GM21367 (cell line): ENCODE measurements around the gene TMEM247.

Experiments
- ATAC-seq: cut with Tn5 transposase; IDR thresholded peaks from one replicate; pipeline ENCODE4 v1.9.1; 2021; ENCODE audit not compliant: unreplicated experiment

TMEM247 gene

GRCh38 chr2:46488389-46488788 is 9.0 kb downstream of the TMEM247 start:
- no peak for ATAC-seq

DNA sequence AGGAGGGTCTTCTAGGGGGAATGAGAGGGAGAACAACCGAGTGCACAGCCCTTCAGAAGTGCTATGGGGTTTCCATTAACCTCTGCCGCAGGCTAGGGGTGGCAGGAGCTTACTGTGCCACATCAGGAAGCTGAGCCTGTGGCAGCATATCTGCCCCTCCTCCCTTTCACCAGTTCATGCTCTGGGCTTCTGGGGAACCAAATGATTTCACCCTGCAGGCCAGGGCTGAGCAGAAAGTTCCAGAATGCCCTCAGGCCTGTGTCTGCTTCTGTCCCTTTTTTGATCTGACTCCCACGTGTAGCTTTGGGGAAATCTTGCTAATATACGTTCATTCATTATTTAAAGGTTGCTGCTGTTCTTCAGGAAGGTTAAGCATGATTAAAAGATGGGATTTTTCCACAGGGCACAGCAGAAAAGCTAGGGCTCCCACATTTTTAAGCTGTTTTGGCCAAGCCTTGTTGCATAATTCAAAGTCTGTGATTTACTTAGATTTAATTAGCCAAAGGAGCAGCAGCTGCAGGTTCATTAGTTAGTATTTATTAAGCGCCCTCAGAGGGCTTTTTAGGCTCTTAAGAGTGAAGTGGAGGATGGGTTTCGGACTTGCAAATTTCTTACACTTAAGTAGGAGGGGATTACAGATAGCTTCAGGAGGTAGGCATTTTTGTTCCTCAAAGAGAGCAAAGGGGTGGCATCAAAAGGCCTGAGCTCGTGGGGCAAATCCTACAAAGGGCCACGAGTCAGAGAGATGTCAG is 10.2 kb downstream of the TMEM247 start:
- no peak for ATAC-seq

DNA sequence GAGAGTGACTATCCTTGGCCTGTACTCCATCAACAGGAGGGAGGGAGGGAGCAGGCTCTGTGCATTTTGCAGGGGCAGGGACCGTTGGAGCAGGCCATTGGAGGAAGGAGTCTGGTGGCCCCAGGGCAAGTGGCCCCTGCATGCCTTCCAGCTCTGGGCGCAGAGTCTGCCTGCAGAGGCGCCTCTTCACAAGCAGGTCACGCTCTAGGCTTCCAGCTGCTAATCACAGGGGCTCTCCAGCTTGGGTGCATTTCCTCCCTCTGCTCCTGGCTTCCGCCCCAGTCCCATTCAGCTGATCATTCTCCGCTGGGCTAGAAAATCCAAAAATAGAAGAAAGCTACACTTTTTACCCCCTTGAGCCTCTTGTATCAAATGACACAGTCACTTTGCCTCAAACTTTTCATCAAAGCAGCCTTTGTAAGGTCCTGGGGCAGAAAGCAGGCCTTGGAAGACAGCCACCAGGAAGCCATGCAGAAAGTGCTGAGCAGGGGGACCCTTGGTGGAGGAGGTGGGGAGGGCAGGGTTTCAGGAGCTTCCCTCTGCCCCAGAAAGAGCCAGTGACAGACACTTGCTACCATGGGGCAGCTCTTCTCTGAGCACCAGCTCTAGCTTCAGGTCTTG is 11.3 kb downstream of the TMEM247 start:
- peak; percentile 40 for ATAC-seq

DNA sequence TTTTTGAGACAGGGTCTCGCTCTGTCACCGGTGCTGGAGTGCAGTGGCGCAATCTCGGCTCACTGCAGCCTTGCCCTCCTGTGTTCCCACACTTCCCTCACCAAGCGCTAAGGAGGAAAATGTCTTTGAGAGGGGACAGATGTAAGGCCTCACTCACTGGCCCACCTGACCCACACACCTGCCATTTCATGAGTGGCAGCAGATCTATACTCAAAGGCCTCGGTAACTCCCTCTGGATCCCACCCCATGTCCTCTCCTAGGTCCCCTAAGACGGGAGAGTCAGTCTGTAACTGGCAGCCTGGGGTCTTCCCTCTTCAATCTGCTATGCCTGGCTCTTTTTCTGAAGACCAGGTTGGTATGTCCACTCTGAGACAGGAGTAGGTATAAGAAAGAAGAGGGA is 12.9 kb downstream of the TMEM247 start:
- ATAC-seq, result no peak

GRCh38 chr2:46493241-46493970 is 14.0 kb downstream of the TMEM247 start:
- ATAC-seq, result peak; percentile 71

DNA sequence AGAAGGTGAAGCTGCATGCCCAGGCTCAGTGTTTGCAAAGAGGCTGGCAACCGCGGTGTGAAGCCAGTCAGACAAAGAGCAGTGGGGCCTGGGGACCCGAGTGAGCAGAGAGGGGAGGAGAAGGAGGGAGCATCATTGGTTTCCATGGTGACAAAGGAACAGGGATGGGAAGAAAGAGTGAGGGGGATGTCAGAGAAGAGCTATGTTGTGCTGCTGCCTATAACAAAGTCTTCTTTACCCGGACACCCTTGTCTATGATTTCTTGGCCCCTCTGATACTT is 14.5 kb downstream of the TMEM247 start:
- ATAC-seq, result no peak

DNA sequence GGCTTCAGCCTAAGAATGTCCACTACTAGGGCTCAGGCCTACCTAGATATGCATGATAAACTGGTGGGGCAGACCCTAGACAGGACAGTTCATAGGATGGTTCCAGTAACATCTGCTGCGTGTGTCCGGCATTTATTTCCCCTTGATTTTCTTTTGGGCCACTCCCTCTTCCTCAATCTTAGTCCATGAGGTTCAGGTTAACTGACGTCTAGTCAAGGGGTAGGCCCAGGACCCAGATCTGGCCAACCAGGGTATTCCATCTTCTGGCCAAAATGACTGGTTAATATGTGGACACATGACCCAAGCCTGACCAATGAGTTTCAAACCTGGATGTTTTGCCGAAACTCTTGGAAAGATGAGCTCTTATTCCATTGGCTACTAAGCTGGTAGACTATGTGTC is 15.2 kb downstream of the TMEM247 start:
- ATAC-seq, result no peak

DNA sequence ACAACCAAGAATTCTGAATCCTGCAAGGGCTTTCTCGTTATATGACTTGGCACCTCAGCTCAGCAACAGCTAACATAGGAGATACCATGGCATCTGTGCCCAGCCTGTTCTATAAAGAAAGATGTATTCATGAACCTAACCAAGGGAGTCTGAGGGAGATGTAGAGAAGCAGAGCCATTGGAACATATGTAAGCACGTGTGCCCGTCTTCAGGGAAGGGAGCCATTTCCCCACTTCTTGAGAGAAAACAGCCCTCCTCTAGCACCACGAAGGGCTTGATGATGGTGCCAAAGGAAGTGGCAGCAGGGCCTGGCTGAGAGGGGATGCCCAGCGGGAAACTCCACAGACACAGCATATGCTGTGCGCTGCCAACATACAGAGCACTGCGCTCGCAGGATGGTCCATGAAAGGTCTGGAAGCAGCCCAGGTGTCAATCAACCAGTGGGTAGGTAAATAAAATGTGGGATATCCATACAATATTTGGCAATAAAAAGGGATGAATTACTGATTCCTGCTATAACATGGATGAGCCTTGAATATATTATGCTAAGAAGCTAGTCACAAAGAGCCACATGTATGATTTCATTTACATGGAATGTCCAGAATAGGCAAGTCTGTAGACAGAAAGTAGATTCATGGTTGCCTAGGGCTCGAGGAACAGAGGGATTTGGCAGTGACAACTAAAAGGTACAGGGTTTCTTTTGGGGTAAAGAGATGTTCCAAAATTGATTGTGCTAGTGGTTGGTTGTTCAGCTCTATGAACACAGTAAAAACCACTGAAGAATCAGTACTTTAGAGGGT is 16.1 kb downstream of the TMEM247 start:
- ATAC-seq, result no peak

GRCh38 chr2:46497766-46498165 is 18.4 kb downstream of the TMEM247 start:
- no peak for ATAC-seq

- ATAC-seq, result no peak
These were observed 19.3 kb downstream of the TMEM247 start for GRCh38 chr2:46498681-46499080.

DNA sequence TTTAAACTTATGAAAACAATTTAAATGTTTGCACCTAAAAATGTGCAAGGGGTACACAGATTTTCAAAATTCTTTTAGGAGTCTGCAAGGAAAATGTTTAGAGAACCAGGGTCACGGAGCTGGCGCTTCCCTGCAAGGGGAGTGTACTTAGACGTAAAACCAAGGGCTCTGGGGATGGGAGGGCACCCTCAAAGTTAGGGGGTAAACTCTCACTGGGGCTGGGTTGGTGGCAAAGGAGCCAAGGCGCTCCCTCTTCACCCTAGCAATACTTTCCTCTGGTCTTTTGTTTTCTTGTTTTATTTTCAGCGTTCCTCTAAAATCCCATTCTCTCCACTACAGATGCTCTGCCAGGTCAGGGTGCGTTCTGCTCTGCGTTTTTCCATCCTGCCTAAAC is 20.0 kb downstream of the TMEM247 start:
- no peak for ATAC-seq

GRCh38 chr2:46500801-46501200 is 21.4 kb downstream of the TMEM247 start:
- ATAC-seq, result no peak

GRCh38 chr2:46502291-46502885 is 23.0 kb downstream of the TMEM247 start:
- ATAC-seq, result no peak

GRCh38 chr2:46503686-46504085 is 24.3 kb downstream of the TMEM247 start:
- ATAC-seq, result no peak

- no peak for ATAC-seq
These were observed 24.9 kb downstream of the TMEM247 start for GRCh38 chr2:46504221-46504620.

DNA sequence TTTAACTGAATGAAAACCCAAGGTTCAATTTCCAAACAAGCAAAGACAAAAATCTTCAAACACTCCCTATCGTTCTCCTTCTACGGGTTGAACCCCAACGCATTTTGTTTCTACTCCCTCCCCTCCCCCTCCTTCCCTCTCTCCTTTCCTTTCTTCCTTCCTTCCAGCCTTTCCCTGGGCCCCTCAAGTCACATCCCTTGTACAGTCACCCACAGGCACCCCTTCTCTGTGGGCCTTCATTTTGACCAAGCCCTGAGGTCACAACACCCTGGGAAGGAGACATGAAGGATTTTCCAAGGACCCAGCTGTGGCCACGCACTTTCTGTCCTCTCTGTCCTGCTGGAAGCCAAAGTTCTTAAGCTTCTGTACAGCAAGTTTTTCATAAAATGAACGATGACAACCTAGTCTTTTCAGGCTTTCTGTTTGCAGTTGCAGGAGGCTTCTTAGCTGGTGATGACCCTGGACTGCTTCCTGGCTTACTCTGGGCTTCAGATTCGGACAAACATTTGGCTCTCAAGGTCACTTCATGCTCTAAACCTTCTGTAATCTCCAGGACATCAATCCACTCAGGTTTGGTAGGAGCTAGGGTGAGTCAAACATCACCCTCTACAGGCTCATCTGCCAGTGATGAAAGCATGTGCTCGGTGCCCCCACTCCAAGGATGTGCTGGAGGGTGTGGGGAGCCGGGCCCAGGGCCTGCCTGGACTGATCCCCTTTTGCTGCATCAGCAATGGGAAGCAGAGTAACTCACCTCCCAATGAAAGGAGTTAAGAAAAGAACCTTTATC is 25.5 kb downstream of the TMEM247 start:
- ATAC-seq, result no peak

DNA sequence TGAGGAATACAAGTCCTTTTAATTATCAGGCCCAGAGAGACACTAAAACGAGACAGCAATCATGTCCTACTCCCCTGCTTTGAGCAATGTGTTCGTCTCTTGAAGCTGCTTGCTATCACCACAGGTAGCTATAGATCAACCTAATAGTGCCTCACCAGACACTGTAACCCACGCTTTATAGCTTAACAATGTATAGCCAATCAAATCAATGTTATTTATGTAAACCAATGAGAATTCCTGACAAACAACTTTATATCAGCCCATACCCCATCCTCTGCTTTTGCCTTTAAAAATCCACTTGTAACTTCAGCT is 26.1 kb downstream of the TMEM247 start:
- no peak for ATAC-seq

DNA sequence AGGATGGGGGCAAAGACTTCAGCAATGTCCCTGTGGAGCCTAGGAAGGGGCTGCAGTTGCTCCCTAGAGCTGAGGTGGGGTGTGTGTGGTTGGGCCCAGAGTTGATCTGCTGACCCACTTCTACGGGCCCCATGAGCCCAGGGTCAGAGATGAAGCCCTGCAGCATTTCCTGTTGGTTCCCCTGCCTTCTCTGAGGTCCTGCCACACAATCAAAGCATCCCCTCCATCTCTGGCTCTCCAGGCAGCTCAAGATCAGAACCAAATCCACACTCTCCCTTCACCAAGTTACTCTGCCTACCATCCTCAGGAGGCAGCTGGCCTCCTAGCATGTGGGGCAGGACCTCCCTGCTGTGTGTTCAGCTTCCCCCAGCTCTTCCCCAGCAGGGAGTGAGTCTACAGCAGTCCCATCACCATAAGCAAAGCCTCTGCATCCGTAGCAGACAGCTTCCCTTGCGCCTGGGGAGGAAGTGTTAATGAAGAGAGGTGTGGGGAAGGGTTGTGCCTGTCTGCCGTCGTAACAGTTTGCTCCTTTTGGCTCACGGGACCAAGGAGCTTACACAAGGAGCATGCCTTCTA is 26.9 kb downstream of the TMEM247 start:
- ATAC-seq, result no peak

GRCh38 chr2:46508312-46508711 is 28.9 kb downstream of the TMEM247 start:
- no peak for ATAC-seq

GRCh38 chr2:46508759-46509158 is 29.4 kb downstream of the TMEM247 start:
- no peak for ATAC-seq
